ENCODE measurements around the gene CYP26B1.

- no peak for TF ChIP-seq CTCF (IDR thresholded peaks at IDR 0.05; ENCODE audit: control extremely low read depth in 1 of 3, insufficient read depth in 1 of 3, low read depth in 1 of 3, low read length in 3 of 3)
- TF ChIP-seq POLR2AphosphoS5 (IDR thresholded peaks at IDR 0.05; ENCODE audit: low read depth, low read length), result no peak
- no peak for TF ChIP-seq ATF3 (IDR thresholded peaks at IDR 0.05; ENCODE audit: insufficient read depth, low read depth, low read length)
- no peak for TF ChIP-seq EZH2 (IDR thresholded peaks at IDR 0.05; ENCODE audit: low read depth, low read length, severe bottlenecking)
Measured at GRCh38 chr2:72144632-72145288, 2.9 kb downstream of the CYP26B1 start.

All from H1 (cell line).